ENCODE results near the gene SLC25A24. TPM values are rescaled to one million over a fixed set of nuclear protein-coding genes. Genes with fewer than 3 reads are reported as not detected.

SLC25A24 gene
- total and polyA plus RNA-seq, 4 donors, result 17.9 to 73.2 (median 38.2) TPM

GRCh38 chr1:108117237-108117636 is 82.9 kb downstream of the SLC25A24 start:
- no peaks in the 10 kb centered on the region for H3K27me3 ChIP-seq (ENCODE audit: control insufficient read depth in 3 of 3, insufficient read depth in 3 of 3, low read length in 2 of 3)
- peaks cover 0 to 4% (median 0%) of the 10 kb centered on the region in 5 donors for H3K4me1 ChIP-seq (ENCODE audit: control insufficient read depth in 5 of 5, insufficient read depth in 5 of 5, low read length in 5 of 5)
- no peak overlapping the region for H3K9ac ChIP-seq (ENCODE audit: insufficient read depth in 1 of 2, low read length in 2 of 2)
- H3K4me3 ChIP-seq, result no peak overlapping the region
- H3K36me3 ChIP-seq (ENCODE audit: control insufficient read depth in 4 of 4, insufficient read depth in 4 of 4, low read length in 4 of 4), result no peaks in the 10 kb centered on the region
- no peak for DNase-seq
- WGBS, 2 donors, result 96 to 100% methylated on average over 1 of the region's 1 CpG
- H3K27ac ChIP-seq (ENCODE audit: low read depth in 1 of 2, low read length in 1 of 2), result no peak overlapping the region
- no peak for TF ChIP-seq CTCF (IDR thresholded peaks at IDR 0.05; ENCODE audit: control extremely low read depth, extremely low read depth)
- ATAC-seq (ENCODE audit: insufficient read depth, low FRiP score), result no peak
- no peaks in the 10 kb centered on the region for H3K9me3 ChIP-seq (ENCODE audit: control insufficient read depth in 4 of 4, insufficient read depth in 3 of 4, low read length in 3 of 4)

- ATAC-seq (ENCODE audit: insufficient read depth, low FRiP score), result no peak
- Histone ChIP-seq H3K4me3 (no peak overlapping the region), H3K27me3 (ENCODE audit: control insufficient read depth in 3 of 3, insufficient read depth in 3 of 3, low read length in 2 of 3) (no peaks in the 10 kb centered on the region), H3K27ac (ENCODE audit: low read depth in 1 of 2, low read length in 1 of 2) (no peak overlapping the region), H3K4me1 (ENCODE audit: control insufficient read depth in 5 of 5, insufficient read depth in 5 of 5, low read length in 5 of 5) (peaks cover 0 to 2% (median 0%) of the 10 kb centered on the region in 5 donors), H3K9me3 (ENCODE audit: control insufficient read depth in 4 of 4, insufficient read depth in 3 of 4, low read length in 3 of 4) (no peaks in the 10 kb centered on the region), H3K36me3 (ENCODE audit: control insufficient read depth in 4 of 4, insufficient read depth in 4 of 4, low read length in 4 of 4) (no peaks in the 10 kb centered on the region), H3K9ac (ENCODE audit: insufficient read depth in 1 of 2, low read length in 2 of 2) (no peak overlapping the region)
- 24 to 40% methylated on average over 4 of the region's 4 CpGs for WGBS, 2 donors
- no peak for TF ChIP-seq CTCF (IDR thresholded peaks at IDR 0.05; ENCODE audit: control extremely low read depth, extremely low read depth)
- DNase-seq, result no peak
These were observed 86.0 kb downstream of the SLC25A24 start for GRCh38 chr1:108114033-108114599.

GRCh38 chr1:108113496-108113895 is 86.6 kb downstream of the SLC25A24 start:
- TF ChIP-seq CTCF (IDR thresholded peaks at IDR 0.05; ENCODE audit: control extremely low read depth, extremely low read depth), result no peak
- H3K9ac ChIP-seq (ENCODE audit: insufficient read depth in 1 of 2, low read length in 2 of 2), result no peak overlapping the region
- peaks cover 0 to 2% (median 0%) of the 10 kb centered on the region in 5 donors for H3K4me1 ChIP-seq (ENCODE audit: control insufficient read depth in 5 of 5, insufficient read depth in 5 of 5, low read length in 5 of 5)
- no peaks in the 10 kb centered on the region for H3K9me3 ChIP-seq (ENCODE audit: control insufficient read depth in 4 of 4, insufficient read depth in 3 of 4, low read length in 3 of 4)
- no peaks in the 10 kb centered on the region for H3K36me3 ChIP-seq (ENCODE audit: control insufficient read depth in 4 of 4, insufficient read depth in 4 of 4, low read length in 4 of 4)
- ATAC-seq (ENCODE audit: insufficient read depth, low FRiP score) (no peak), DNase-seq (no peak)
- H3K4me3 ChIP-seq, result no peak overlapping the region
- H3K27ac ChIP-seq (ENCODE audit: low read depth in 1 of 2, low read length in 1 of 2), result no peak overlapping the region
- 33 to 65% methylated on average over 3 of the region's 3 CpGs for WGBS, 2 donors
- no peaks in the 10 kb centered on the region for H3K27me3 ChIP-seq (ENCODE audit: control insufficient read depth in 3 of 3, insufficient read depth in 3 of 3, low read length in 2 of 3)
